Fibroblast of villous mesenchyme (primary cell): ENCODE data around the gene PHF13. TPM values are rescaled to one million over a fixed set of nuclear protein-coding genes. Genes with fewer than 3 reads are reported as not detected.
"Not testable (repeated sequence)": the region's sequence is repeated elsewhere in the genome, so short reads cannot be mapped to it uniquely, and the experiment has no call there.

ENCODE experiments used
- DNase-seq: peaks from one replicate; pipeline ENCODE4 v3.0.0-alpha.2; 2010; ENCODE audit warnings: low read depth
- H3K4me3 ChIP-seq: 2 replicates; pipeline ENCODE4 v1.5.1; 2011; ENCODE audit warnings: low read depth, mild to moderate bottlenecking, low read length
- total RNA-seq: library from RNA; depleted of rRNA; stranded (reverse); fragments of >200 nt; gene quantifications from 2 replicates; pipeline ENCODE4 v1.2.3, GENCODE V29; 2012
- TF ChIP-seq, protein P1 (sequence below): IDR thresholded peaks from 2 replicates; pipeline ENCODE4 v1.5.1; 2012; ENCODE audit warnings: low read depth, mild to moderate bottlenecking, low read length; ENCODE audit not compliant: insufficient read depth

The PHF13 gene
- total RNA-seq, 1 donor, result 16.8 TPM

DNA sequence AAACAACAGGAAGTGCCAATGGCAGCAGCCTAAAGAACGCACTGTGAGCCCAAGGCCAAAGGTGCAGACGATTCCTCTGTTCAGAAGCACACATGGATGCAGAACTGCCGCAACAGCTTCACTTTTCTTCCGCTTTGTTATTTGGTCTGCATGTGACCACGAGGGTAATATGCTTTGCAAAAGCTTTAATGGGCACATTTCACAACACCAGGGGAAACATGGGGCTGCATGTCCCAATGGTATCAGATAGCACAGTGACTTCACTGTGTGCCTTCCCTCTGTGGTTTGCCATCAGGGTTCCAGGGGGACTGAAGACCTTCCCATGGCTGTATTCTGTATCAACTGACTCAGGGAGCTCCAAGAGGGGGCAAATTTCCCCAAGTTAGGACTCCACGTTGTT is 39.5 kb downstream of the PHF13 start:
- no peak for DNase-seq
- TF ChIP-seq, protein P1, sequence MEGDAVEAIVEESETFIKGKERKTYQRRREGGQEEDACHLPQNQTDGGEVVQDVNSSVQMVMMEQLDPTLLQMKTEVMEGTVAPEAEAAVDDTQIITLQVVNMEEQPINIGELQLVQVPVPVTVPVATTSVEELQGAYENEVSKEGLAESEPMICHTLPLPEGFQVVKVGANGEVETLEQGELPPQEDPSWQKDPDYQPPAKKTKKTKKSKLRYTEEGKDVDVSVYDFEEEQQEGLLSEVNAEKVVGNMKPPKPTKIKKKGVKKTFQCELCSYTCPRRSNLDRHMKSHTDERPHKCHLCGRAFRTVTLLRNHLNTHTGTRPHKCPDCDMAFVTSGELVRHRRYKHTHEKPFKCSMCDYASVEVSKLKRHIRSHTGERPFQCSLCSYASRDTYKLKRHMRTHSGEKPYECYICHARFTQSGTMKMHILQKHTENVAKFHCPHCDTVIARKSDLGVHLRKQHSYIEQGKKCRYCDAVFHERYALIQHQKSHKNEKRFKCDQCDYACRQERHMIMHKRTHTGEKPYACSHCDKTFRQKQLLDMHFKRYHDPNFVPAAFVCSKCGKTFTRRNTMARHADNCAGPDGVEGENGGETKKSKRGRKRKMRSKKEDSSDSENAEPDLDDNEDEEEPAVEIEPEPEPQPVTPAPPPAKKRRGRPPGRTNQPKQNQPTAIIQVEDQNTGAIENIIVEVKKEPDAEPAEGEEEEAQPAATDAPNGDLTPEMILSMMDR, result no peak
- no peak overlapping the region for H3K4me3 ChIP-seq

GRCh38 chr1:6653436-6654290 is 40.1 kb downstream of the PHF13 start:
- DNase-seq, result no peak

DNA sequence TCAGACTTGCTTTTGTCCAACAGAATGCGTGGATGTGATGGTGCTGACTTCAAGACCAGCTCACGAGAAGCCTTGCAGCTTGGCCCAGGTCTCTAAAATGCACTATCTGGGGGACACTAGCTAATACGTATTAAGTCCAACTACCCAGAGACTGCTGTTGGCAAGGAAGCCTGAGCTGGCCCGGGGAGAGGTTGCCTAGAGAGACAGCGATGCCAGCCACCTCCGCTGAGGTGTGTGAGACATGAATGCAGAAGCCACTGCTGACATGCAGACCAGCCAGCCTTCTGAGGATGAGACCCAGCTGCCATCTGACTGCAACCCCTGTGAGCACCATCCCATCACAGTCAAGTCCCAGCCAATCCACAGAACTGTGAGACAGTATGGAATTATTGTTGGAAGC is 43.6 kb downstream of the PHF13 start:
- H3K4me3 ChIP-seq, result no peak overlapping the region
- TF ChIP-seq, protein P1, result no peak
- DNase-seq, result no peak

More at GRCh38 chr1:6653436-6654290, 40.1 kb downstream of the PHF13 start:
- TF ChIP-seq, protein P1, result no peak
- no peak overlapping the region for H3K4me3 ChIP-seq

- no peak for DNase-seq
- TF ChIP-seq, protein P1, result no peak
- no peak overlapping the region for H3K4me3 ChIP-seq
Measured at GRCh38 chr1:6658359-6659060, 45.0 kb downstream of the PHF13 start.

DNA sequence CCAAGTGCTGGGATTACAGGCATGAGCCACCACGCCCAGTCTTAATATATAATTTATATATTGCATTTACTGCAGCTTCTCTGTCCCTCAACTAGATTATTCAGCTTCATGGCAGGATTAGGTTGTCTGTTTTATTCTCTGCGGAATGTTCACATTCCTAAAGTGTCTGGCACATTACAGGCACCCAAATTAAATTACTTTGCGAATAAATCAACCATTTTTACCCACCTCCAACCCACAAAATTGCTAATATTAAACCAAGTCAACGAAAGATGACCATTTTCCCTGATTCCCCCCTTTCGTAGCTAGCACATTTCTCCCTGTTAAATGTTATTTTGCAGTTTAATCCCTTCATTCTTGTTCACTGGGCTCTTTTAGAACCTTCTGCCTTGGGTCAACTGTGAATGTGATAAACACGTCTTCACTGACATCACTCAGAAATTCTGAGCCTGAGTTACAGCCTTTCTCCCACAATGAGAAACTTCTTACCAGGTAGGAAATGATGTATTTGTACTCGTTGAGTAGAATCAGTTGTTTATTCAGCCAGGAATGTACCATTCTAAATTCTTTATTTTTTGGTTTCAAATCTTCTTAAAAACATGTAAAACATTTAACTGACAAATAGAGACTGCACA is 47.0 kb downstream of the PHF13 start:
- H3K4me3 ChIP-seq, result no peak overlapping the region
- TF ChIP-seq, protein P1, result no peak
- DNase-seq, result no peak

DNA sequence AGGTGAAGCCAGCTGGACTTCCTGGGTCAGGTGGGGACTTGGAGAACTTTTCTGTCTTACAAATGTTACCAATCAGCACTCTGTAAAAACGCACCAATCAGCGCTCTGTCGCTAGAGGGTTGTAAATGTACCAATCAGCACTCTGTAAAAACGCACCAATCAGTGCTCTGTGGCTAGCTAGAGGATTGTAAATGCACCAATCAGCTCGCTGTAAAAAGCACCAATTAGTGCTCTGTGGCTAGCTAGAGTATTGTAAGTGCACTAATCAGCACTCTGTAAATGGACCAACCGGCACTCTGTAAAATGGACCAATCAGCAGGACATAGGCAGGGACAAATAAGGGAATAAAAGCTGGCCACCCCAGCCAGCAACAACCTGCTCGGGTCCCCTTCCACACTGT is 48.9 kb downstream of the PHF13 start:
- H3K4me3 ChIP-seq, DNase-seq: not testable (repeated sequence)

DNA sequence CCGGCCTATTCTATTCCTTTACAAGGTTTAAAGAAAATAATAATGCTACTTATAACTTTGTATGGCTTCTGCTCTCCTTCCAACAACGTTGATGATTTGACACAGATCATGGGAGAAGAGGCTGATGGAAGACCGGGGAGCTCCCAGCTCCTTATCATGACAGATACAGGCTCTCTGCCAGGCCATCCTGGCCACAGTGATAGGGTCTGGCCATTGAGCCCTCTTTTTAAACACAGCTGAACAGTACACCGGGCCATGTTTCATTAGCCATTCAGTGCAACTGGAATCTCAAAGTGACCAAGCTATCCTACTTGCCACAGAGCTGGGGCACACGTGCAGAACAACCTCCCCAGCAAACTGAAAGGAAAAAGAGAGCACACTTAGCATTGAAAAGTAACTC is 53.2 kb downstream of the PHF13 start:
- TF ChIP-seq, protein P1, result no peak

More for the DNA sequence above, 53.2 kb downstream of the PHF13 start:
- DNase-seq, result no peak
- no peak overlapping the region for H3K4me3 ChIP-seq
